Calu3 (cell line): ENCODE measurements around the gene SVEP1. TPM values are rescaled to one million over a fixed set of nuclear protein-coding genes. Genes with fewer than 3 reads are reported as not detected.

Source experiments
- BruUV-seq: library from RNA; stranded (reverse); fragments of 400-500 nt; replicated peaks from 2 replicates; lab custom pipeline; 2021; lab: Mats Ljungman, UMichigan
- CTCF ChIA-PET: fragments of 300-600 bp; sonication (Branson Sonifier 250); formaldehyde crosslinking; loops from one replicate; lab custom pipeline; 2022; ENCODE audit warnings: antibody characterized with exemption; lab: Charles Lee
- DNase-seq: peaks from one replicate; pipeline ENCODE4 v3.0.0; 2022
- H3K27ac Mint-ChIP-seq: one replicate; pipeline ENCODE4 v1.8.0; 2022; ENCODE audit warnings: mixed read lengths; ENCODE audit not compliant: unreplicated experiment
- H3K27me3 Mint-ChIP-seq: one replicate; pipeline ENCODE4 v1.8.0; 2022; ENCODE audit warnings: mixed read lengths; ENCODE audit not compliant: unreplicated experiment
- H3K36me3 Mint-ChIP-seq: one replicate; pipeline ENCODE4 v1.8.0; 2022; ENCODE audit warnings: mild to moderate bottlenecking, moderate library complexity, mixed read lengths; ENCODE audit not compliant: insufficient read depth, unreplicated experiment
- H3K4me1 Mint-ChIP-seq: one replicate; pipeline ENCODE4 v1.8.0; 2022; ENCODE audit warnings: mild to moderate bottlenecking, low read depth, mixed read lengths; ENCODE audit not compliant: unreplicated experiment
- H3K4me3 Mint-ChIP-seq: one replicate; pipeline ENCODE4 v1.8.0; 2022; ENCODE audit warnings: mild to moderate bottlenecking, low read depth, moderate library complexity, mixed read lengths; ENCODE audit not compliant: unreplicated experiment
- H3K9me3 Mint-ChIP-seq: one replicate; pipeline ENCODE4 v1.8.0; 2022; ENCODE audit warnings: low read depth, mixed read lengths; ENCODE audit not compliant: unreplicated experiment
- intact Hi-C: fragments of 100-400 bp; cut with micrococcal nuclease; formaldehyde crosslinking; loops from one replicate; pipeline ENCODE4 v1.10.0; 2022; ENCODE audit not compliant: unreplicated experiment
- total RNA-seq: library from RNA; stranded (reverse); gene quantifications from 2 replicates; pipeline ENCODE4 v1.2.3, GENCODE V29; 2022
- TF ChIP-seq, protein P1 (sequence below): fragments of 200-600 bp; IDR thresholded peaks from one replicate; pipeline ENCODE4 v1.8.0; 2022; ENCODE audit warnings: antibody characterized with exemption; ENCODE audit not compliant: unreplicated experiment

SVEP1 gene
- total RNA-seq, 1 experiment from 2014 or later = 0.35 TPM

GRCh38 chr9:110543631-110544051 is 35.9 kb downstream of the SVEP1 start:
- intact Hi-C loops = no loop called here
- no TSS peak for BruUV-seq
- CTCF ChIA-PET = no interaction called here

GRCh38 chr9:110541950-110542349 is 37.6 kb downstream of the SVEP1 start:
- no peaks in the 10 kb centered on the region for H3K27me3 Mint-ChIP-seq
- no peak overlapping the region for H3K27ac Mint-ChIP-seq
- CTCF ChIA-PET = no interaction called here
- intact Hi-C loops = no loop called here
- no peaks in the 10 kb centered on the region for H3K36me3 Mint-ChIP-seq
- no TSS peak for BruUV-seq
- DNase-seq = no peak
- no peaks in the 10 kb centered on the region for H3K9me3 Mint-ChIP-seq
- no peaks in the 10 kb centered on the region for H3K4me1 Mint-ChIP-seq
- no peak overlapping the region for H3K4me3 Mint-ChIP-seq
- TF ChIP-seq, protein P1, sequence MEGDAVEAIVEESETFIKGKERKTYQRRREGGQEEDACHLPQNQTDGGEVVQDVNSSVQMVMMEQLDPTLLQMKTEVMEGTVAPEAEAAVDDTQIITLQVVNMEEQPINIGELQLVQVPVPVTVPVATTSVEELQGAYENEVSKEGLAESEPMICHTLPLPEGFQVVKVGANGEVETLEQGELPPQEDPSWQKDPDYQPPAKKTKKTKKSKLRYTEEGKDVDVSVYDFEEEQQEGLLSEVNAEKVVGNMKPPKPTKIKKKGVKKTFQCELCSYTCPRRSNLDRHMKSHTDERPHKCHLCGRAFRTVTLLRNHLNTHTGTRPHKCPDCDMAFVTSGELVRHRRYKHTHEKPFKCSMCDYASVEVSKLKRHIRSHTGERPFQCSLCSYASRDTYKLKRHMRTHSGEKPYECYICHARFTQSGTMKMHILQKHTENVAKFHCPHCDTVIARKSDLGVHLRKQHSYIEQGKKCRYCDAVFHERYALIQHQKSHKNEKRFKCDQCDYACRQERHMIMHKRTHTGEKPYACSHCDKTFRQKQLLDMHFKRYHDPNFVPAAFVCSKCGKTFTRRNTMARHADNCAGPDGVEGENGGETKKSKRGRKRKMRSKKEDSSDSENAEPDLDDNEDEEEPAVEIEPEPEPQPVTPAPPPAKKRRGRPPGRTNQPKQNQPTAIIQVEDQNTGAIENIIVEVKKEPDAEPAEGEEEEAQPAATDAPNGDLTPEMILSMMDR = no peak

More at GRCh38 chr9:110543631-110544051, 35.9 kb downstream of the SVEP1 start:
- H3K36me3 Mint-ChIP-seq = no peaks in the 10 kb centered on the region
- no peaks in the 10 kb centered on the region for H3K9me3 Mint-ChIP-seq
- H3K27ac Mint-ChIP-seq = no peak overlapping the region
- H3K4me3 Mint-ChIP-seq = no peak overlapping the region
- H3K27me3 Mint-ChIP-seq = no peaks in the 10 kb centered on the region
- no peak for DNase-seq
- TF ChIP-seq, protein P1 = no peak
- no peaks in the 10 kb centered on the region for H3K4me1 Mint-ChIP-seq

DNA sequence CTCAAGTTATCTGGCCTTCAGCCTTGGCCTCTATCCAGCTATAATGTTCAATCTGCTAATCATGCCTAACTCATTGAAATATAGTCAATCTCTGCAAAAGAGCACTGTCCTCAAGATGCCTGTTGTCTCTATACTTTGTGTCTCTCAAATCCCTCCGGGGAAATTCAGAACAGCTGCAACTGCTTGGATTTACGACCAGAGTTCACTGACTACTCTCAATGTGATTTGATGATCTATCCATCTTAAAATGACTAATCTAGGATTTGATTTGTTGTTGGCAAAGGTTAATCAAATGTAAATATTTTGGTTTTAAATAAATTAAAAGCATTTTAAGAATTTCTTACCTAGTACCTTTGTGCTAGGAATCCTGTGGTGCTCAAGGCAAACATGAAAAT is 40.9 kb downstream of the SVEP1 start:
- H3K27ac Mint-ChIP-seq = no peak overlapping the region
- no peak for DNase-seq
- H3K9me3 Mint-ChIP-seq = no peaks in the 10 kb centered on the region
- BruUV-seq = no TSS peak
- intact Hi-C loops = no loop called here
- no peaks in the 10 kb centered on the region for H3K36me3 Mint-ChIP-seq
- TF ChIP-seq, protein P1 = no peak
- no peak overlapping the region for H3K4me3 Mint-ChIP-seq
- no peaks in the 10 kb centered on the region for H3K4me1 Mint-ChIP-seq
- CTCF ChIA-PET = no interaction called here
- H3K27me3 Mint-ChIP-seq = no peaks in the 10 kb centered on the region

- Mint-ChIP-seq H3K27me3 (no peaks in the 10 kb centered on the region), H3K4me1 (no peaks in the 10 kb centered on the region), H3K27ac (no peak overlapping the region), H3K9me3 (no peaks in the 10 kb centered on the region), H3K4me3 (no peak overlapping the region), H3K36me3 (no peaks in the 10 kb centered on the region)
- no TSS peak for BruUV-seq
- intact Hi-C loops = no loop called here
- TF ChIP-seq, protein P1 = no peak
- DNase-seq = no peak
- CTCF ChIA-PET = interaction anchor here (0.6 kb wide), 1 partner anchor 678 kb away, joined by 3 read pairs; no protein-coding TSS in a partner anchor
Measured at GRCh38 chr9:110537841-110538646, 41.5 kb downstream of the SVEP1 start.
